ENCODE measurements around the gene ATRNL1. TPM values are rescaled to one million over a fixed set of nuclear protein-coding genes. Genes with fewer than 3 reads are reported as not detected.

ATRNL1 gene
- total and polyA plus RNA-seq, 12 donors: 4.8 to 217 (median 92.4) TPM

GRCh38 chr10:115875172-115875571 lies 782.0 kb downstream of the ATRNL1 start:
- 87 to 95% (median 93%) methylated on average over 2 of the region's 2 CpGs for WGBS, 4 donors
- intact Hi-C loops (cut with DNase I): no loop called here
- no peak for DNase-seq

GRCh38 chr10:115879372-115880089 lies 786.4 kb downstream of the ATRNL1 start:
- no peaks in the 10 kb centered on the region for H3K27me3 ChIP-seq
- intact Hi-C loops (cut with DNase I): no loop called here
- TF ChIP-seq POLR2A (IDR thresholded peaks at IDR 0.05): no peak
- no peak for TF ChIP-seq CTCF (IDR thresholded peaks at IDR 0.05)
- H3K9me3 ChIP-seq (replicated peaks in 1 of 3): no peaks in the 10 kb centered on the region
- 64 to 69% (median 64%) methylated on average over 6 of the region's 6 CpGs for WGBS, 4 donors
- no peaks in the 10 kb centered on the region for H3K4me1 ChIP-seq (replicated peaks in 1 of 2)
- no peak for DNase-seq
- H3K4me3 ChIP-seq: no peak overlapping the region
- H3K36me3 ChIP-seq (replicated peaks in 1 of 2): no peaks in the 10 kb centered on the region
- no peak overlapping the region for H3K27ac ChIP-seq

More at GRCh38 chr10:115875172-115875571, 782.0 kb downstream of the ATRNL1 start:
- Histone ChIP-seq H3K27ac (no peak overlapping the region), H3K4me3 (no peak overlapping the region), H3K27me3 (no peaks in the 10 kb centered on the region), H3K36me3 (replicated peaks in 1 of 2) (no peaks in the 10 kb centered on the region), H3K9me3 (replicated peaks in 1 of 3) (no peaks in the 10 kb centered on the region), H3K4me1 (replicated peaks in 1 of 2) (no peaks in the 10 kb centered on the region)
- TF ChIP-seq CTCF (IDR thresholded peaks at IDR 0.05) (no peak), POLR2A (IDR thresholded peaks at IDR 0.05) (no peak)

GRCh38 chr10:115882021-115882420 lies 788.9 kb downstream of the ATRNL1 start:
- Histone ChIP-seq H3K27ac (no peak overlapping the region), H3K9me3 (replicated peaks in 1 of 3) (no peaks in the 10 kb centered on the region), H3K27me3 (no peaks in the 10 kb centered on the region), H3K4me1 (replicated peaks in 1 of 2) (no peaks in the 10 kb centered on the region), H3K4me3 (no peak overlapping the region), H3K36me3 (replicated peaks in 1 of 2) (no peaks in the 10 kb centered on the region)
- TF ChIP-seq POLR2A (IDR thresholded peaks at IDR 0.05) (no peak), CTCF (IDR thresholded peaks at IDR 0.05) (no peak)
- intact Hi-C loops (cut with DNase I): no loop called here
- 91 to 95% (median 92%) methylated on average over 4 of the region's 4 CpGs for WGBS, 4 donors
- no peak for DNase-seq

GRCh38 chr10:115883372-115883771 lies 790.2 kb downstream of the ATRNL1 start:
- Histone ChIP-seq H3K36me3 (replicated peaks in 1 of 2) (no peaks in the 10 kb centered on the region), H3K9me3 (replicated peaks in 1 of 3) (no peaks in the 10 kb centered on the region), H3K4me1 (replicated peaks in 1 of 2) (no peaks in the 10 kb centered on the region), H3K27ac (no peak overlapping the region), H3K27me3 (no peaks in the 10 kb centered on the region), H3K4me3 (no peak overlapping the region)
- intact Hi-C loops (cut with DNase I): no loop called here
- DNase-seq: no peak
- TF ChIP-seq POLR2A (IDR thresholded peaks at IDR 0.05): no peak
- no peak for TF ChIP-seq CTCF (IDR thresholded peaks at IDR 0.05)
- 86 to 100% (median 94%) methylated on average over 1 of the region's 1 CpG for whole genome bisulfite sequencing, 4 donors
